H9 (cell line): ENCODE data around the gene KRTAP5-4. TPM values are rescaled to one million over a fixed set of nuclear protein-coding genes. Genes with fewer than 3 reads are reported as not detected.

Source experiments
- DNase-seq: peaks from one replicate; pipeline ENCODE4 v3.0.0-alpha.2; 2017
- H2AFZ ChIP-seq: one replicate; pipeline ENCODE4 v1.6.1; 2013; ENCODE audit warnings: mild to moderate bottlenecking, low read length, control low read depth, moderate library complexity
- H2AK5ac ChIP-seq: 2 replicates; pipeline ENCODE4 v1.6.1; 2013; ENCODE audit warnings: low read length, control low read depth, mixed read lengths; ENCODE audit not compliant: insufficient read length
- H2BK120ac ChIP-seq: one replicate; pipeline ENCODE4 v1.6.1; 2013; ENCODE audit warnings: low read depth, mild to moderate bottlenecking, low read length, control low read depth, inconsistent platforms; ENCODE audit not compliant: poor library complexity, severe bottlenecking
- H2BK12ac ChIP-seq: 2 replicates; pipeline ENCODE4 v1.6.1; 2013; ENCODE audit warnings: low read length, control low read depth, mixed read lengths, low read depth; ENCODE audit not compliant: insufficient read length
- H2BK15ac ChIP-seq: 2 replicates; pipeline ENCODE4 v1.6.1; 2013; ENCODE audit warnings: low read depth, low read length, control low read depth
- H2BK20ac ChIP-seq: one replicate; pipeline ENCODE4 v1.6.1; 2013; ENCODE audit warnings: low read depth, mild to moderate bottlenecking, low read length, control low read depth, inconsistent platforms; ENCODE audit not compliant: poor library complexity, severe bottlenecking
- H2BK5ac ChIP-seq: 2 replicates; pipeline ENCODE4 v1.6.1; 2013; ENCODE audit warnings: low read length, control low read depth, mixed read lengths; ENCODE audit not compliant: insufficient read length
- H3K14ac ChIP-seq: 2 replicates; pipeline ENCODE4 v1.6.1; 2013; ENCODE audit warnings: low read length, control low read depth; ENCODE audit not compliant: insufficient read depth
- H3K18ac ChIP-seq: 2 replicates; pipeline ENCODE4 v1.6.1; 2013; ENCODE audit warnings: low read depth, mild to moderate bottlenecking, mixed read lengths, low read length, control low read depth; ENCODE audit not compliant: insufficient read length
- H3K23ac ChIP-seq: 2 replicates; pipeline ENCODE4 v1.6.1; 2013; ENCODE audit warnings: low read length, control low read depth, mixed read lengths, low read depth; ENCODE audit not compliant: insufficient read length
- H3K23me2 ChIP-seq: 2 replicates; pipeline ENCODE4 v1.6.1; 2013; ENCODE audit warnings: low read depth, mild to moderate bottlenecking, mixed read lengths, low read length, control low read depth; ENCODE audit not compliant: insufficient read length, poor library complexity, severe bottlenecking
- H3K27ac ChIP-seq: 2 replicates; pipeline ENCODE4 v1.5.1; 2013; ENCODE audit warnings: low read length, control low read depth, mixed read lengths, low read depth; ENCODE audit not compliant: insufficient read length
- H3K27me3 ChIP-seq: 2 replicates; pipeline ENCODE4 v1.6.1; 2013; ENCODE audit warnings: low read length, control low read depth, inconsistent platforms; ENCODE audit not compliant: insufficient read depth
- H3K4ac ChIP-seq: 2 replicates; pipeline ENCODE4 v1.6.1; 2013; ENCODE audit warnings: low read depth, mild to moderate bottlenecking, control low read depth, inconsistent platforms, low read length, moderate library complexity
- H3K4me1 ChIP-seq: 2 replicates; pipeline ENCODE4 v1.6.1; 2013; ENCODE audit warnings: low read length, control low read depth, inconsistent platforms; ENCODE audit not compliant: insufficient read depth
- H3K4me2 ChIP-seq: 2 replicates; pipeline ENCODE4 v1.6.1; 2013; ENCODE audit warnings: low read length, control low read depth, mixed read lengths; ENCODE audit not compliant: insufficient read length, insufficient read depth
- H3K56ac ChIP-seq: 2 replicates; pipeline ENCODE4 v1.6.1; 2013; ENCODE audit warnings: low read depth, mild to moderate bottlenecking, mixed read lengths, low read length, control low read depth; ENCODE audit not compliant: insufficient read length
- H3K79me1 ChIP-seq: 2 replicates; pipeline ENCODE4 v1.6.1; 2013; ENCODE audit warnings: low read depth, mild to moderate bottlenecking, moderate library complexity, low read length, control low read depth, inconsistent platforms; ENCODE audit not compliant: insufficient read depth, poor library complexity, severe bottlenecking
- H3K79me2 ChIP-seq: 2 replicates; pipeline ENCODE4 v1.6.1; 2013; ENCODE audit warnings: low read length, control low read depth, inconsistent platforms; ENCODE audit not compliant: insufficient read depth
- H3K9ac ChIP-seq: 2 replicates; pipeline ENCODE4 v1.6.1; 2013; ENCODE audit warnings: low read length, control low read depth, mixed read lengths; ENCODE audit not compliant: insufficient read length; ENCODE audit errors: extremely low read depth
- H3K9me3 ChIP-seq: one replicate; pipeline ENCODE4 v1.6.1; 2013; ENCODE audit warnings: low read depth, low read length, inconsistent platforms; ENCODE audit not compliant: control insufficient read depth
- H3T11ph ChIP-seq: one replicate; pipeline ENCODE4 v1.6.1; 2013; ENCODE audit warnings: mild to moderate bottlenecking, low read length, control low read depth, inconsistent platforms
- H4K20me1 ChIP-seq: one replicate; pipeline ENCODE4 v1.6.1; 2013; ENCODE audit not compliant: control insufficient read depth, insufficient read length, insufficient read depth
- H4K5ac ChIP-seq: 2 replicates; pipeline ENCODE4 v1.6.1; 2013; ENCODE audit warnings: low read depth, mild to moderate bottlenecking, mixed read lengths, low read length, control low read depth; ENCODE audit not compliant: insufficient read length
- H4K8ac ChIP-seq: replicated peaks from 2 replicates; pipeline ENCODE4 v1.6.1; 2013; ENCODE audit warnings: low read length, control low read depth, mixed read lengths, low read depth; ENCODE audit not compliant: insufficient read length
- H4K91ac ChIP-seq: 2 replicates; pipeline ENCODE4 v1.6.1; 2013; ENCODE audit warnings: low read depth, mild to moderate bottlenecking, moderate library complexity, mixed read lengths, low read length, control low read depth; ENCODE audit not compliant: insufficient read length
- H3K27ac Mint-ChIP-seq, 3 experiments: 2 replicates in 2 of 3; 3 replicates in 1 of 3; pipeline ENCODE4 v1.8.0; 2020 to 2021; ENCODE audit warnings: mixed read lengths in 3 of 3, mild to moderate bottlenecking in 1 of 3, moderate library complexity in 1 of 3
- H3K27me3 Mint-ChIP-seq: 2 replicates; pipeline ENCODE4 v1.8.0; 2021; ENCODE audit warnings: low read depth, mild to moderate bottlenecking, moderate library complexity, mixed read lengths
- H3K36me3 Mint-ChIP-seq, 3 experiments: 2 replicates in 2 of 3; 3 replicates in 1 of 3; pipeline ENCODE4 v1.8.0; 2020 to 2021; ENCODE audit warnings: low read depth in 3 of 3, mixed read lengths in 3 of 3; ENCODE audit not compliant: insufficient read depth in 1 of 3
- H3K4me1 Mint-ChIP-seq, 2 experiments: 2 replicates each; pipeline ENCODE4 v1.8.0; 2020; ENCODE audit warnings: mixed read lengths in 2 of 2
- H3K4me3 Mint-ChIP-seq, 2 experiments: 2 replicates in 1 of 2; 3 replicates in 1 of 2; pipeline ENCODE4 v1.8.0; 2020 to 2021; ENCODE audit warnings: mild to moderate bottlenecking in 2 of 2, mixed read lengths in 2 of 2, moderate library complexity in 1 of 2
- H3K9me3 Mint-ChIP-seq, 2 experiments: 2 replicates in 1 of 2; 3 replicates in 1 of 2; pipeline ENCODE4 v1.8.0; 2020; ENCODE audit warnings: mild to moderate bottlenecking in 2 of 2, mixed read lengths in 2 of 2, moderate library complexity in 1 of 2
- CTCF ChIP-seq: fragments of 200-600 bp; sonication (generic); conservative IDR thresholded peaks from 3 replicates; pipeline ENCODE4 v1.8.0; 2021; ENCODE audit warnings: antibody characterized with exemption, mild to moderate bottlenecking
- WGBS: extraction: QIAGEN DNeasy Blood & Tissue Kit; methylation state at CpG from one replicate; pipeline ENCODE4 v1.1.7; 2013; ENCODE audit warnings: missing lambda C conversion rate, low lambda C conversion rate, mixed read lengths; ENCODE audit not compliant: insufficient read length; ENCODE audit errors: extremely low coverage; 5-methylcytosine and 5-hydroxymethylcytosine counted together
- total RNA-seq: library from RNA; stranded (reverse); gene quantifications from 2 replicates; pipeline ENCODE4 v1.2.1, GENCODE V29; 2021

Gene KRTAP5-4
- total RNA-seq, 1 experiment from 2014 or later, result not detected

DNA sequence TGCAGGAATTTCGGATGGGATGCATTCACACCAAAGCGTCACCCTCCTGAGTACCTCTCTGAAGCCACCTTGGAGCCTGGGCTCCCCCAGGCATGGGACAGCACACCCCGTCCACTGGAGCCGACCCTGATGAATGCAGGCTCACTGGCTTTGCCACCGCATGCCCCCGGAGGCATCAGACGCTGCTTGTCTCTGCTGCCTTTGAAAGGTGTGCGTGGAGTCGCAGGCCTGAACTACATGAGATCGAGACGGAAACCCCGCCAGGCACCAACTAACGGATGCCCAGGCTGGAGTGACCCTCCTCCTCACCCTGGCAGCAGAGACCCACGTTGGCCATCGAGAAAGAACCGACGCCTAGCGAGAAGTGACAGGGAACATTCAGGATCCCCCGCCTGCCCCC, 30.1 kb upstream of the KRTAP5-4 start:
- TF ChIP-seq CTCF, result no peak
- H3K27ac ChIP-seq, result no peak overlapping the region
- peaks cover 0 to 4% of the 10 kb centered on the region in 2 experiments; a peak in 1 of 5 replicates for H3K9me3 Mint-ChIP-seq
- H3K27me3 Mint-ChIP-seq, result peaks cover 45% of the 10 kb centered on the region
- no peaks in the 10 kb centered on the region for H3K36me3 Mint-ChIP-seq
- H2AK5ac ChIP-seq, result no peak overlapping the region
- H4K91ac ChIP-seq, result no peak overlapping the region
- no peak overlapping the region for H3K9ac ChIP-seq
- no peak overlapping the region for H3K56ac ChIP-seq
- no peaks in the 10 kb centered on the region for H3K4me1 ChIP-seq
- H3K4ac ChIP-seq, result no peak overlapping the region
- no peak for DNase-seq
- H3K4me3 Mint-ChIP-seq, result no peak overlapping the region
- H4K20me1 ChIP-seq, result no peaks in the 10 kb centered on the region
- no peak overlapping the region for H4K5ac ChIP-seq
- H3K27me3 ChIP-seq, result no peaks in the 10 kb centered on the region; the same call in 1 of the 2 replicates
- no CpG with 5 or more reads among the region's 19 CpGs for WGBS
- no peaks in the 10 kb centered on the region for H3K9me3 ChIP-seq
- no peaks in the 10 kb centered on the region for H3K79me2 ChIP-seq
- H2BK120ac ChIP-seq, result no peak overlapping the region
- no peak overlapping the region for H3T11ph ChIP-seq
- no peak overlapping the region for H3K27ac Mint-ChIP-seq
- H3K79me1 ChIP-seq, result no peaks in the 10 kb centered on the region
- H4K8ac ChIP-seq, result no peak overlapping the region
- H2BK5ac ChIP-seq, result no peak overlapping the region
- peaks cover 4 to 9% of the 10 kb centered on the region in 2 experiments; a peak in 3 of 4 replicates for H3K4me1 Mint-ChIP-seq
- H2AFZ ChIP-seq, result no peak overlapping the region
- H3K18ac ChIP-seq, result no peak overlapping the region
- no peak overlapping the region for H2BK12ac ChIP-seq
- no peaks in the 10 kb centered on the region for H3K23me2 ChIP-seq
- no peak overlapping the region for H2BK20ac ChIP-seq
- H3K14ac ChIP-seq, result no peak overlapping the region
- H3K23ac ChIP-seq, result no peak overlapping the region
- no peak overlapping the region for H2BK15ac ChIP-seq
- no peak overlapping the region for H3K4me2 ChIP-seq
